Liver (tissue), 9 donors: ENCODE data around the gene CTXN3. TPM values are rescaled to one million over a fixed set of nuclear protein-coding genes. Genes with fewer than 3 reads are reported as not detected.

Source experiments
- DNase-seq: peaks from one replicate; pipeline ENCODE4 v3.0.0-alpha.2; 2017; ENCODE audit warnings: low spot score
- H3K27ac ChIP-seq, 2 donors: one replicate each; pipeline ENCODE4 v1.7.0; 2013; ENCODE audit warnings: inconsistent platforms in 2 of 2, low read length in 2 of 2, control low read depth in 1 of 2, low read depth in 1 of 2, mild to moderate bottlenecking in 1 of 2
- H3K27me3 ChIP-seq, 4 donors: one replicate each; pipeline versions ENCODE4 v1.6.1 to v1.7.0; 2013; ENCODE audit warnings: low read length in 3 of 4, inconsistent platforms in 1 of 4, mild to moderate bottlenecking in 1 of 4, moderate library complexity in 1 of 4; ENCODE audit not compliant: control insufficient read depth in 4 of 4, insufficient read depth in 4 of 4
- H3K36me3 ChIP-seq, 4 donors: one replicate each; pipeline versions ENCODE4 v1.6.1 to v1.7.0; 2013; ENCODE audit warnings: low read length in 3 of 4, mild to moderate bottlenecking in 3 of 4, low read depth in 1 of 4, moderate library complexity in 1 of 4; ENCODE audit not compliant: control insufficient read depth in 4 of 4, insufficient read depth in 3 of 4
- H3K4me1 ChIP-seq, 4 donors: one replicate each; pipeline versions ENCODE4 v1.6.1 to v1.7.0; 2013; ENCODE audit warnings: low read length in 3 of 4, mild to moderate bottlenecking in 3 of 4, moderate library complexity in 1 of 4; ENCODE audit not compliant: control insufficient read depth in 4 of 4, insufficient read depth in 4 of 4
- H3K4me3 ChIP-seq, 3 donors: one replicate each; pipeline versions ENCODE4 v1.6.1 to v1.7.0; 2013; ENCODE audit warnings: low read length in 3 of 3, control low read depth in 1 of 3, low read depth in 1 of 3, mild to moderate bottlenecking in 1 of 3
- H3K9ac ChIP-seq, 2 donors: one replicate each; pipeline ENCODE4 v1.7.0; 2013; ENCODE audit warnings: low read length in 2 of 2, mild to moderate bottlenecking in 2 of 2, moderate library complexity in 2 of 2, control low read depth in 1 of 2, low read depth in 1 of 2
- H3K9me3 ChIP-seq, 4 donors: one replicate each; pipeline versions ENCODE4 v1.6.1 to v1.7.0; 2013; ENCODE audit warnings: low read length in 3 of 4; ENCODE audit not compliant: control insufficient read depth in 4 of 4
- CTCF ChIP-seq: fragments of 150-350 bp; IDR thresholded peaks from 2 replicates; pipeline ENCODE4 v1.5.1; 2017; ENCODE audit warnings: improper control_type of control experiment, low read depth, low read length; ENCODE audit not compliant: missing input control
- EGR1 ChIP-seq, 2 donors: IDR thresholded peaks; 2 replicates each; pipeline ENCODE4 v1.6.1; 2016 to 2018; ENCODE audit warnings: antibody characterized with exemption in 2 of 2, low read depth in 2 of 2
- FOXA1 ChIP-seq: IDR thresholded peaks from 2 replicates; pipeline ENCODE4 v1.6.1; 2016; ENCODE audit warnings: antibody characterized with exemption
- FOXA2 ChIP-seq: IDR thresholded peaks from 2 replicates; pipeline ENCODE4 v1.6.1; 2016; ENCODE audit warnings: antibody characterized with exemption
- HNF4A ChIP-seq, 2 donors: conservative IDR thresholded peaks; 2 replicates each; pipeline ENCODE4 v1.6.1; 2016; ENCODE audit warnings: antibody characterized with exemption in 2 of 2, mild to moderate bottlenecking in 2 of 2
- HNF4G ChIP-seq: IDR thresholded peaks from 2 replicates; pipeline ENCODE4 v1.6.1; 2016; ENCODE audit warnings: antibody characterized with exemption
- JUND ChIP-seq, 2 donors: IDR thresholded peaks; 2 replicates each; pipeline ENCODE4 v1.6.1; 2016; ENCODE audit warnings: antibody characterized with exemption in 2 of 2
- MAX ChIP-seq: IDR thresholded peaks from 2 replicates; pipeline ENCODE4 v1.6.1; 2016; ENCODE audit warnings: antibody characterized with exemption
- NR2F2 ChIP-seq: IDR thresholded peaks from 2 replicates; pipeline ENCODE4 v1.6.1; 2016; ENCODE audit warnings: antibody characterized with exemption
- RAD21 ChIP-seq, 2 donors: IDR thresholded peaks; 2 replicates each; pipeline ENCODE4 v1.6.1; 2016; ENCODE audit warnings: antibody characterized with exemption in 2 of 2, mild to moderate bottlenecking in 2 of 2
- REST ChIP-seq: IDR thresholded peaks from 2 replicates; pipeline ENCODE4 v1.6.1; 2016; ENCODE audit warnings: antibody characterized with exemption, mild to moderate bottlenecking
- RXRA ChIP-seq, 2 donors: IDR thresholded peaks; 2 replicates each; pipeline ENCODE4 v1.6.1; 2017 to 2018; ENCODE audit warnings: antibody characterized with exemption in 2 of 2, mild to moderate bottlenecking in 1 of 2
- SP1 ChIP-seq: IDR thresholded peaks from 2 replicates; pipeline ENCODE4 v1.6.1; 2018; ENCODE audit warnings: antibody characterized with exemption, mild to moderate bottlenecking
- TAF1 ChIP-seq: conservative IDR thresholded peaks from 2 replicates; pipeline ENCODE4 v1.6.1; 2016; ENCODE audit warnings: antibody characterized with exemption, mild to moderate bottlenecking
- YY1 ChIP-seq: IDR thresholded peaks from 2 replicates; pipeline ENCODE4 v1.6.1; 2016; ENCODE audit warnings: antibody characterized with exemption, mild to moderate bottlenecking
- ZBTB33 ChIP-seq: IDR thresholded peaks from 2 replicates; pipeline ENCODE4 v1.6.1; 2016; ENCODE audit warnings: antibody characterized with exemption
- WGBS: extraction: QIAGEN DNeasy Blood & Tissue Kit; methylation state at CpG from one replicate; pipeline ENCODE4 v1.1.7; 2013; 5-methylcytosine and 5-hydroxymethylcytosine counted together
- polyA plus RNA-seq, 2 donors: library from polyadenylated mRNA; stranded (reverse) in 1 of 2; unstranded in 1 of 2; fragments of 200-250 nt in 1 of 2; fragments of >200 nt in 1 of 2; fragmentation: Nextera tagmentation in 1 of 2; extraction: Ambion mirVana in 1 of 2; gene quantifications; one replicate each; pipeline versions ENCODE4 v1.2.1 to v1.2.3, GENCODE V29; 2013 to 2015
- total RNA-seq, 2 donors: library from RNA; depleted of rRNA; stranded (reverse); fragments of >200 nt; gene quantifications; one replicate each; pipeline ENCODE4 v1.2.3, GENCODE V29; 2014
- TF ChIP-seq, protein P1 (sequence below): IDR thresholded peaks from 2 replicates; pipeline ENCODE4 v1.6.1; 2016; ENCODE audit warnings: antibody characterized with exemption
- donor health status: healthy.
- donor health status: healthy.
- donor health status: healthy.
- donor health status: healthy.
- donor health status: healthy.

The CTXN3 gene
- total and polyA plus RNA-seq, 4 donors = not detected

- TF ChIP-seq ZBTB33 = no peak
- no peak for TF ChIP-seq MAX
- TF ChIP-seq, protein P1, sequence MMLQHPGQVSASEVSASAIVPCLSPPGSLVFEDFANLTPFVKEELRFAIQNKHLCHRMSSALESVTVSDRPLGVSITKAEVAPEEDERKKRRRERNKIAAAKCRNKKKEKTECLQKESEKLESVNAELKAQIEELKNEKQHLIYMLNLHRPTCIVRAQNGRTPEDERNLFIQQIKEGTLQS = no peak
- TF ChIP-seq REST = no peak
- no peak for TF ChIP-seq TAF1
- TF ChIP-seq YY1 = no peak
- TF ChIP-seq FOXA1 = no peak
- no peak for TF ChIP-seq EGR1 (IDR thresholded peaks at IDR 0.05; ENCODE audit: low read depth in 2 of 2)
- no peak for TF ChIP-seq CTCF
- no peak for TF ChIP-seq NR2F2
- TF ChIP-seq HNF4G = no peak
- TF ChIP-seq JUND (IDR thresholded peaks at IDR 0.05) = no peak
- TF ChIP-seq SP1 = no peak
- TF ChIP-seq HNF4A (conservative IDR thresholded peaks at IDR 0.05) = no peak
- TF ChIP-seq RAD21 (IDR thresholded peaks at IDR 0.05) = no peak
- no peak for TF ChIP-seq RXRA (IDR thresholded peaks at IDR 0.05)
- Histone ChIP-seq H3K4me3 (no peak overlapping the region), H3K9ac (no peak overlapping the region), H3K27me3 (no peaks in the 10 kb centered on the region), H3K4me1 (no peaks in the 10 kb centered on the region), H3K27ac (no peak overlapping the region), H3K36me3 (no peaks in the 10 kb centered on the region), H3K9me3 (no peaks in the 10 kb centered on the region)
- WGBS = 91% methylated on average over 2 of the region's 2 CpGs
- DNase-seq = no peak
Measured at GRCh38 chr5:127702434-127702833, 53.6 kb downstream of the CTXN3 start.

DNA sequence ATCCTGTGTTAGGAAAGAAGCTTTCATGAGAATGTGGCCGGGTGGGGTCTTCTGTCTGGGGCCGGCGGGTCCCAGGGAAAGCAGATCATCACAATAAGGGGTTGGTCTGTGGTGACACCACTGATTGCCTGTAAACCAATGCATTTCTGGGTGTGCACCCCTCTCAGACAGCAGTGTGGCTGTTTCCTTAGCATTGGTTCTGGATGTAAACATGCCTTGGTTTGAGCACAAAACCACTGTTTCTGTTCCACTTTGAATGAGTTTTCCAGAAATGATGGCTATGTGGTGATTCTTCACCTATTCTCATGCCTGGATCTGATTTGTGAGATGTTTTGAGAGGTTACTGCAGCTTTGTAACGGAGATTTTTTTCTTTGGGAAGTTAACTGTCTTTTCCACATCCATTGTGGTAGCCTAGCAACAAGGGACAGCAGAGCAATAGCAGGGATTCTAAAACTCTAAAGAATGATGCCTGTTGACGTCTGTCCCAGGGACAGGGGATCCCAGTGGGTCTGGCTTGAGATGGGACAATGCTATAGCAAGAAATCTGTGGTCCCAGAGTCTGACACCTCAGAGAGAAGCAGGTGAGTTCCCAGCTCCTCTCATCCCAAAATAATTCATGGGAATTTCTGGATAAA, 54.2 kb downstream of the CTXN3 start, which contains the start of gene CCDC192:
Gene CCDC192 (plus strand): TSS at position 466 of the 636 bp plus-strand sequence. CDS start 55 bp downstream, at position 521.
- Histone ChIP-seq H3K9ac (no peak within 1 kb of the TSS), H3K27me3 (no peaks in the 10 kb centered on the region), H3K4me1 (no peaks in the 10 kb centered on the region), H3K27ac (no peak within 1 kb of the TSS), H3K9me3 (no peaks in the 10 kb centered on the region), H3K36me3 (no peaks in the 10 kb centered on the region), H3K4me3 (no peak within 1 kb of the TSS)
- 57% methylated on average over 5 of the region's 5 CpGs for WGBS
- DNase-seq = no peak
- no peak for TF ChIP-seq HNF4G
- TF ChIP-seq YY1 = no peak
- no peak for TF ChIP-seq FOXA2
- no peak for TF ChIP-seq JUND (IDR thresholded peaks at IDR 0.05)
- TF ChIP-seq, protein P1 = no peak
- TF ChIP-seq NR2F2 = no peak
- TF ChIP-seq RAD21 (IDR thresholded peaks at IDR 0.05) = no peak
- no peak for TF ChIP-seq SP1
- TF ChIP-seq CTCF = no peak
- TF ChIP-seq FOXA1 = no peak
- no peak for TF ChIP-seq RXRA (IDR thresholded peaks at IDR 0.05)
